ENCODE results near the gene ONECUT3.
"Not testable (repeated sequence)": the region's sequence is repeated elsewhere in the genome, so short reads cannot be mapped to it uniquely, and the experiment has no call there.

Gene ONECUT3
- 0 reads per million in 3 experiments for total RNA-seq

GRCh38 chr19:1752757-1753728 lies at the start of gene ONECUT3:
Gene ONECUT3, plus strand, starts transcription at chr19:1753506. Its CDS starts 157 bp downstream, at chr19:1753663.
- DNase-seq, result no peak

GRCh38 chr19:1704339-1704738 lies 49.0 kb upstream of the ONECUT3 start:
- DNase-seq, result no peak

- no peak for DNase-seq
Observed at GRCh38 chr19:1705367-1705766, 47.9 kb upstream of the ONECUT3 start.

GRCh38 chr19:1706646-1707045 lies 46.7 kb upstream of the ONECUT3 start:
- not testable (repeated sequence) for DNase-seq

- no peak for DNase-seq
Observed at GRCh38 chr19:1707240-1707639, 46.1 kb upstream of the ONECUT3 start.

- DNase-seq, result no peak
Observed at GRCh38 chr19:1713170-1713569, 40.1 kb upstream of the ONECUT3 start.

GRCh38 chr19:1715540-1715939 lies 37.8 kb upstream of the ONECUT3 start:
- no peak for DNase-seq

GRCh38 chr19:1717200-1717969 lies 35.9 kb upstream of the ONECUT3 start:
- no peak for DNase-seq

GRCh38 chr19:1717970-1718264 lies 35.4 kb upstream of the ONECUT3 start:
- DNase-seq, result no peak

GRCh38 chr19:1718420-1719291 lies 34.6 kb upstream of the ONECUT3 start:
- no peak for DNase-seq

GRCh38 chr19:1719519-1719918 lies 33.8 kb upstream of the ONECUT3 start:
- no peak for DNase-seq

GRCh38 chr19:1720237-1720636 lies 33.1 kb upstream of the ONECUT3 start:
- DNase-seq, result no peak

GRCh38 chr19:1725100-1726064 lies 27.9 kb upstream of the ONECUT3 start:
- DNase-seq, result no peak

GRCh38 chr19:1728816-1729567 lies 24.3 kb upstream of the ONECUT3 start:
- no peak for DNase-seq

GRCh38 chr19:1729568-1729925 lies 23.8 kb upstream of the ONECUT3 start:
- no peak for DNase-seq

- no peak for DNase-seq
Observed at GRCh38 chr19:1730157-1730556, 23.1 kb upstream of the ONECUT3 start.

GRCh38 chr19:1734321-1734966 lies 18.9 kb upstream of the ONECUT3 start:
- DNase-seq, result no peak

GRCh38 chr19:1736280-1736679 lies 17.0 kb upstream of the ONECUT3 start:
- DNase-seq, result no peak

- DNase-seq, result no peak
Observed at GRCh38 chr19:1736927-1737326, 16.4 kb upstream of the ONECUT3 start.

- no peak for DNase-seq
Observed at GRCh38 chr19:1739960-1740629, 13.2 kb upstream of the ONECUT3 start.

Data from central memory CD4-positive, alpha-beta T cell (primary cell).